ENCODE results near the gene GRXCR2.
"Not testable (repeated sequence)": the region's sequence is repeated elsewhere in the genome, so short reads cannot be mapped to it uniquely, and the experiment has no call there.

GRXCR2 gene

DNA sequence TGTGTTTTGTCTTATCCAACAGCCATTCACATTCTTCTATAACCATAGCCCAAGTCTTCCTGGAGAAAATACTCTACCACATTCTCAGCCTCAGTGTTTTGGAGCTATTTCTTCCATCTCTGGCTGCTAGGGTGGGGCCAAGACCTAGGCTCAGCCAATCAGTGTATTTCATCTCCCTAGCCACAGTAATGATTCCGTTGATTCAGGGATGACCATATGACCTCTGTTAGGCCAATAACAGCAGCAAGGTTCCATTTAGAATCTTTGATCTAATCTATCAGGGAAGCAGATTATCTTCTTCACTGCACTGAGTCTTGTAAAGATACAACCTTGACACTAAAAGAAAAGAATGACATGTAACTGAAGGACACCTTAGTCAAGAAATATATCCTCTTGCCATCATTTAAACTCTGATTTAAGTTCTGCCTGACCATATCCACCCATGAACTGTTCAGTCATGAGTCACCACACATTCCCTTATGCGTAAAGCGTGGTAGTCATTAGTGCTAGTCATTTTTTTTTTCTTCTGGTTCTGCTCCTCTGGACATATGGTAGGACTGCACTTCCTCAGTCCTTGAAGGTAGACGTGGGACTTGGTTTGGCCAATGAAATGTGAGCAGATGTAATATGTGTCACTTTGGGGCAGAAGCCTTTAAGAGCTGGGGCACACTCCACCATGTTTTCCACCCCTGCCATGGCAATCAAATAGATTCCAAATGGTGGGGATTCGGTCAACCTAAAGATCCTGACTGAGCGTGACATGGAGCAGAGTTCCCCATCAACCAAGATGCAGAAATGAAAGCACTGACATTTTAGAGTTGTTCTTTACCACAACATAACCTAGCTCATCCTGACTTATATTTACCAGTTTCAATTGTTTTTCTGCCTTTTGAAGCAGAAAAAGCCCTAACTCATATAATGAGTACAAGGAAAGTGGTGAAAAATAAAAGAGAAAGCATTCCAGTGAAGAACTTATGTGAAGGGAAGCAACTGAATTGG, 25.0 kb downstream of the GRXCR2 start:
- no peaks in the 10 kb centered on the region for H3K4me1 ChIP-seq
- no peaks in the 10 kb centered on the region for H3K27me3 ChIP-seq
- H3K36me3 ChIP-seq = no peaks in the 10 kb centered on the region
- TF ChIP-seq, protein P1, sequence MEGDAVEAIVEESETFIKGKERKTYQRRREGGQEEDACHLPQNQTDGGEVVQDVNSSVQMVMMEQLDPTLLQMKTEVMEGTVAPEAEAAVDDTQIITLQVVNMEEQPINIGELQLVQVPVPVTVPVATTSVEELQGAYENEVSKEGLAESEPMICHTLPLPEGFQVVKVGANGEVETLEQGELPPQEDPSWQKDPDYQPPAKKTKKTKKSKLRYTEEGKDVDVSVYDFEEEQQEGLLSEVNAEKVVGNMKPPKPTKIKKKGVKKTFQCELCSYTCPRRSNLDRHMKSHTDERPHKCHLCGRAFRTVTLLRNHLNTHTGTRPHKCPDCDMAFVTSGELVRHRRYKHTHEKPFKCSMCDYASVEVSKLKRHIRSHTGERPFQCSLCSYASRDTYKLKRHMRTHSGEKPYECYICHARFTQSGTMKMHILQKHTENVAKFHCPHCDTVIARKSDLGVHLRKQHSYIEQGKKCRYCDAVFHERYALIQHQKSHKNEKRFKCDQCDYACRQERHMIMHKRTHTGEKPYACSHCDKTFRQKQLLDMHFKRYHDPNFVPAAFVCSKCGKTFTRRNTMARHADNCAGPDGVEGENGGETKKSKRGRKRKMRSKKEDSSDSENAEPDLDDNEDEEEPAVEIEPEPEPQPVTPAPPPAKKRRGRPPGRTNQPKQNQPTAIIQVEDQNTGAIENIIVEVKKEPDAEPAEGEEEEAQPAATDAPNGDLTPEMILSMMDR (IDR thresholded peaks at IDR 0.05) = no peak
- H3K9me3 ChIP-seq = no peaks in the 10 kb centered on the region
- no peak overlapping the region for H3K27ac ChIP-seq
- no peak overlapping the region for H3K4me3 ChIP-seq
- no peak for DNase-seq
- intact Hi-C loops (cut with DNase I; ENCODE audit: low total_unique reads) = no loop called here

DNA sequence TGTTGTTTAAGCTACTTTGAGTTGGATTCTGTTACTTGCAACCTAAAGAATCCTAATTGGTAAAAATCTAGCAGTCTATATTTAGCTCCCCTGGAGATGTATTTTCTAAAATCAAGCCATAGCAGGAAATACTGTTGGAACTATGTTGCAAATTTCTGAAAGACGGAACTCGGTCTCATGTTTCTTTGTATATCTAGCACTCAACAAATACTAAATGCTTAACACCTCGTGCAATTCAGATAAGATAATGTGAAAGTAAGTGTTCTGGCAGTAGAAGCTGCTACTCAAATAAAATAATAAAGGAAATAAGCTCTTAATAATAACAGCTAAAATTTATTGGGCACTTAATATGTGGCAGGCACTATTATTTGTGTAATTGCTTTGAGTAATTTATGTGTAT, 26.7 kb downstream of the GRXCR2 start:
- H3K4me1 ChIP-seq = no peaks in the 10 kb centered on the region
- TF ChIP-seq, protein P1 (IDR thresholded peaks at IDR 0.05) = no peak
- no peak overlapping the region for H3K4me3 ChIP-seq
- no peak for DNase-seq
- no peak overlapping the region for H3K27ac ChIP-seq
- no peaks in the 10 kb centered on the region for H3K9me3 ChIP-seq
- intact Hi-C loops (cut with DNase I; ENCODE audit: low total_unique reads) = no loop called here
- H3K36me3 ChIP-seq = no peaks in the 10 kb centered on the region
- no peaks in the 10 kb centered on the region for H3K27me3 ChIP-seq

DNA sequence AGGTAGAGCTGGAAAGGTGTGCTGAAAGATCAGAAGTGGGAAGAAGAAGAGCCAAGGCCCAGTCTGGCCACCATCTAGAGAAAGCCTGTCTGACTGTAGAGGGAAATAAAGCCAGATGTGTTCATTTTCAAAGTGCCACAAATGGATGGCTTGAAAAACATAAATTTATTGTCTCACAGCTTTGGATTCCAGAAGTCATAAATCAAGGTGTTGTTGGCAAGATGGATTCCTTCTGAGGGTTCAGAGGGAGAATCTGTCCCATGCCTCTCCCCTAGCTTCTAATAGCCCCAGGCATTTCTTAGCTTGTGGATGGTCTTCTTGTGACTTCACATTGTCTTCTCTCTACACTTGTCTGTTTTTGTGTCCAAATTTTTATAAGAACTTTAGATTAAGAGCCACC, 31.5 kb downstream of the GRXCR2 start:
- Histone ChIP-seq H3K27ac (no peak overlapping the region), H3K9me3 (no peaks in the 10 kb centered on the region), H3K36me3 (no peaks in the 10 kb centered on the region), H3K27me3 (no peaks in the 10 kb centered on the region), H3K4me3 (no peak overlapping the region), H3K4me1 (peaks cover 0 to under 1% (median 0%) of the 10 kb centered on the region in 4 donors)
- DNase-seq = no peak
- TF ChIP-seq, protein P1 (IDR thresholded peaks at IDR 0.05) = no peak
- intact Hi-C loops (cut with DNase I; ENCODE audit: low total_unique reads) = no loop called here

DNA sequence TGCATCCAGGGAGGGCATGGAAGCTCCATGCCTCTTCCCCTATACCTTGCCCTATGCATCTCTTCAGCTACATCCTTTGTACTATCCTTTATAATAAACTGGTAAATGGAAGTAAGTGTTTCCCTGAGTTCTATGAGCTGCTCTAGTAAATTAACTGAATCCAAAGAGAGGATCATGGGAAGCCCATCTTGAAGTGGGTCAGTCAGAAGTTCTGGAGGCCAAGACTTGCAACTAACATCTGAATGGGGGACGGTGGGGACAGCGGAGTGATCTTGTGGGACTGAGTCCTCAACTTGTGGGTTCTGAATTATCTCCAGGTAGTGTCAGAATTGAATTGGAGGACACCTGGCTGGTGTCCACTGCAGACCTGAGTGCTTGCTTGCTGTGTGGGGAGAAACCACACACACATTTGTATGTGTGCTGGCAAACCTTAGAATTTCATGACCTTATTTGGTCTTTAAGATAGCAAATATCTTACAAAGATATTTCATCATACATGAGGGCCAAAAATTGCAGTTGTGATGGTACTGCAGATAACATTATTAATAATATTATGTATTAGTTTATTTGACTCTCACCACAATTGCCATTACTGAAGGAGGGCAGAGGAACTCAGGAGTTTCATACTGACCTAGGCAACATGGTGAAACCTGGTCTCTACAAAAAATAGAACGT, 32.2 kb downstream of the GRXCR2 start:
- H3K27me3 ChIP-seq = no peaks in the 10 kb centered on the region
- DNase-seq = no peak
- no peak overlapping the region for H3K27ac ChIP-seq
- intact Hi-C loops (cut with DNase I; ENCODE audit: low total_unique reads) = no loop called here
- H3K9me3 ChIP-seq = no peaks in the 10 kb centered on the region
- TF ChIP-seq, protein P1 (IDR thresholded peaks at IDR 0.05) = no peak
- H3K4me1 ChIP-seq = peaks cover 0 to 7% (median 3%) of the 10 kb centered on the region in 4 donors
- no peaks in the 10 kb centered on the region for H3K36me3 ChIP-seq
- no peak overlapping the region for H3K4me3 ChIP-seq

DNA sequence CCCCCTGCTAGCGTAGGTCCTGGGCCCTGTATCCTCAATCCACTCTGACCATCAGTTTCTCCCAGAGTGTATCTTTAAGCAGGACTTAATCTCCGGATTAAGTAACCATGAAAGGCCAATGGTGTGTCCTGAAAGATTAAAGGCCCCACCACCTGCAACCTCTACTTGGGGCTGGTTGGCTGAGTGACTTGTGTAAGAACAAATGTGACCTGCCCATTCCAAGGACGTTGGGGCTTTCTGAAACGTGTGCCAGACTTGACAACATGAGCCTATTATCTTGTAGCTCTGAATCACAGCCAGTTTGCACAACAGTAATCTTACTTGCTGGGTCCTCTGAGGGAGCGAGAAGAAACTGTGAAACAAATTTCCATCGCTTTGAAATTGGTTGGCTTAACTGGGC, 34.5 kb downstream of the GRXCR2 start:
- H3K36me3 ChIP-seq = no peaks in the 10 kb centered on the region
- TF ChIP-seq, protein P1 (IDR thresholded peaks at IDR 0.05) = no peak
- intact Hi-C loops (cut with DNase I; ENCODE audit: low total_unique reads) = no loop called here
- H3K27ac ChIP-seq = no peak overlapping the region
- DNase-seq = no peak
- H3K4me3 ChIP-seq = no peak overlapping the region
- H3K4me1 ChIP-seq = peaks cover 0 to 22% (median 11%) of the 10 kb centered on the region in 4 donors
- H3K27me3 ChIP-seq = no peaks in the 10 kb centered on the region
- H3K9me3 ChIP-seq = no peaks in the 10 kb centered on the region

DNA sequence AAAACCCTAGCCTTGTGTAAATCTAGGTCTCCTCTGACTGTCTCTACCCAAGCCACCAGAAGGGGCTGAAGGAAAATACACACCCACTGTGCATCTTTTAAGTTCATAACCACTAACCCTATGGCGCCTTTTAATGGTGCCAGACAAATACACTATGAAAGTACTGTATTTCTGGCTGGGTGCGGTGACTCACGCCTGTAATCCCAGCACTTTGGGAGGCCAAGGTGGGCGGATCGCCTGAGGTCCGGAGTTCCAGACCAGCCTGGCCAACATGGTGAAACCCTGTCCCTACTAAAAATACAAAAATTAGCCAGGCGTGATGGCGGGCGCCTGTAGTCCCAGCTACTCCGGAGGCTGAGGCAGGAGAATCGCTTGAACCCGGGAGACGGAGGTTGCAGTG, 36.6 kb downstream of the GRXCR2 start:
- DNase-seq; H3K4me3 ChIP-seq; H3K36me3 ChIP-seq; H3K27me3 ChIP-seq; intact Hi-C loops (cut with DNase I; ENCODE audit: low total_unique reads); H3K9me3 ChIP-seq: not testable (repeated sequence)
- Histone ChIP-seq H3K4me1 (peaks cover 0 to 36% (median 16%) of the 10 kb centered on the region in 4 donors), H3K27ac (peak overlapping the region; percentile 84 to 86)

Data from tibial artery (tissue), 4 donors.